Measurements from ENCODE around the gene NCAPG2.

DNA sequence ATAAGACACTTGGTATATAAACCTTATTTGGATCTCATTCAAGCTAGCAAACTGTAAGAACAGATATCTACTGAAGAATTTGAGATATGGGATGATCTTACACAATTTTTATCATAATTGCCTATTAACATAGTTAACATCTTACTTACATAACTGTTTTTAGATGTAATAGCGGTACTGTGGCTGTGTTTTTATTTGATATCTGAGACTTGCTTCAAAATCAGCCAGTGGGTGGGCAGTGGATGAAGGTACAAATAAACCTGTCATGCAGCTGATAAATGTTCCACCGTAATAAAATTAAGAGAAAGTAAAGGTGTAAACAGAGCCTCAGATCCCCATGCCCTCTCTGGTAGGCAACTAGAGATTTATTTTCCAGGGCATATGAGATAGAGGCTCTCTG lies 88.6 kb downstream of the NCAPG2 start:
- TF ChIP-seq POLR2AphosphoS5 (IDR thresholded peaks at IDR 0.05; ENCODE audit: low read depth, low read length): no peak
- TF ChIP-seq, protein P1, sequence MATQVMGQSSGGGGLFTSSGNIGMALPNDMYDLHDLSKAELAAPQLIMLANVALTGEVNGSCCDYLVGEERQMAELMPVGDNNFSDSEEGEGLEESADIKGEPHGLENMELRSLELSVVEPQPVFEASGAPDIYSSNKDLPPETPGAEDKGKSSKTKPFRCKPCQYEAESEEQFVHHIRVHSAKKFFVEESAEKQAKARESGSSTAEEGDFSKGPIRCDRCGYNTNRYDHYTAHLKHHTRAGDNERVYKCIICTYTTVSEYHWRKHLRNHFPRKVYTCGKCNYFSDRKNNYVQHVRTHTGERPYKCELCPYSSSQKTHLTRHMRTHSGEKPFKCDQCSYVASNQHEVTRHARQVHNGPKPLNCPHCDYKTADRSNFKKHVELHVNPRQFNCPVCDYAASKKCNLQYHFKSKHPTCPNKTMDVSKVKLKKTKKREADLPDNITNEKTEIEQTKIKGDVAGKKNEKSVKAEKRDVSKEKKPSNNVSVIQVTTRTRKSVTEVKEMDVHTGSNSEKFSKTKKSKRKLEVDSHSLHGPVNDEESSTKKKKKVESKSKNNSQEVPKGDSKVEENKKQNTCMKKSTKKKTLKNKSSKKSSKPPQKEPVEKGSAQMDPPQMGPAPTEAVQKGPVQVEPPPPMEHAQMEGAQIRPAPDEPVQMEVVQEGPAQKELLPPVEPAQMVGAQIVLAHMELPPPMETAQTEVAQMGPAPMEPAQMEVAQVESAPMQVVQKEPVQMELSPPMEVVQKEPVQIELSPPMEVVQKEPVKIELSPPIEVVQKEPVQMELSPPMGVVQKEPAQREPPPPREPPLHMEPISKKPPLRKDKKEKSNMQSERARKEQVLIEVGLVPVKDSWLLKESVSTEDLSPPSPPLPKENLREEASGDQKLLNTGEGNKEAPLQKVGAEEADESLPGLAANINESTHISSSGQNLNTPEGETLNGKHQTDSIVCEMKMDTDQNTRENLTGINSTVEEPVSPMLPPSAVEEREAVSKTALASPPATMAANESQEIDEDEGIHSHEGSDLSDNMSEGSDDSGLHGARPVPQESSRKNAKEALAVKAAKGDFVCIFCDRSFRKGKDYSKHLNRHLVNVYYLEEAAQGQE (IDR thresholded peaks at IDR 0.05; ENCODE audit: insufficient read depth in 1 of 2, low read depth in 2 of 2, low read length in 2 of 2): no peak

Data from PFSK-1 (cell line).